H1 (cell line): ENCODE results near the gene ANKS1A. TPM values are rescaled to one million over a fixed set of nuclear protein-coding genes. Genes with fewer than 3 reads are reported as not detected.

Experiments
- CTCF ChIA-PET: fragments of 300-600 bp; sonication (Branson Sonifier 250); formaldehyde crosslinking; loops from one replicate; lab custom pipeline; 2021; ENCODE audit not compliant: partially characterized antibody; lab: Charles Lee
- POLR2A ChIA-PET: fragments of 300-600 bp; sonication (Branson Sonifier 250); formaldehyde crosslinking; loops from one replicate; lab custom pipeline; 2021; ENCODE audit warnings: inconsistent platforms; ENCODE audit not compliant: partially characterized antibody; lab: Charles Lee
- DNase-seq, 2 experiments: peaks; one replicate each; pipeline versions ENCODE4 v3.0.0 to v3.0.0-alpha.2; 2010 to 2022; ENCODE audit warnings: low spot score in 2 of 2, low read depth in 1 of 2, mixed read lengths in 1 of 2
- FAIRE-seq: peaks from 2 replicates; lab custom pipeline; 2011; peaks lifted over from hg19 to GRCh38; lab: Jason Lieb, UNC
- H2AFZ ChIP-seq: 2 replicates; pipeline ENCODE4 v1.8.1; 2012; ENCODE audit warnings: low read length, inconsistent platforms
- H2AK5ac ChIP-seq: 2 replicates; pipeline ENCODE4 v1.6.1; 2013; ENCODE audit warnings: low read depth, low read length
- H2BK120ac ChIP-seq: replicated peaks from 2 replicates; pipeline ENCODE3; 2013; ENCODE audit warnings: low read depth, low read length, inconsistent platforms
- H2BK12ac ChIP-seq: 2 replicates; pipeline ENCODE4 v1.6.1; 2013; ENCODE audit warnings: low read depth, low read length
- H2BK15ac ChIP-seq: 2 replicates; pipeline ENCODE4 v1.6.1; 2013; ENCODE audit warnings: low read length
- H2BK20ac ChIP-seq: 2 replicates; pipeline ENCODE4 v1.6.1; 2013; ENCODE audit warnings: low read length
- H2BK5ac ChIP-seq: 2 replicates; pipeline ENCODE4 v1.6.1; 2013; ENCODE audit warnings: low read depth, low read length
- H3K14ac ChIP-seq: 2 replicates; pipeline ENCODE4 v1.6.1; 2013; ENCODE audit warnings: inconsistent platforms; ENCODE audit not compliant: insufficient read length
- H3K18ac ChIP-seq: 2 replicates; pipeline ENCODE4 v1.6.1; 2013; ENCODE audit warnings: low read length; ENCODE audit errors: extremely low read depth
- H3K23ac ChIP-seq: 2 replicates; pipeline ENCODE4 v1.6.1; 2013; ENCODE audit warnings: inconsistent platforms; ENCODE audit not compliant: insufficient read length
- H3K23me2 ChIP-seq: 2 replicates; pipeline ENCODE4 v1.6.1; 2013; ENCODE audit warnings: low read depth, low read length
- H3K27ac ChIP-seq: 2 replicates; pipeline ENCODE4 v1.6.1; 2011; ENCODE audit warnings: low read depth, low read length, inconsistent platforms
- H3K27me3 ChIP-seq, 4 experiments: replicated peaks in 1 of 4; 1 replicate in 1 of 4; 2 replicates in 3 of 4; pipeline versions ENCODE4 v1.6.1 to v1.8.1; 2011 to 2013; ENCODE audit warnings: low read length in 3 of 4, mild to moderate bottlenecking in 3 of 4, inconsistent platforms in 2 of 4, mixed read lengths in 2 of 4, moderate library complexity in 1 of 4; ENCODE audit not compliant: control insufficient read depth in 3 of 4, insufficient read depth in 3 of 4; ENCODE audit errors: extremely low read depth in 1 of 4
- H3K36me3 ChIP-seq, 4 experiments: 2 replicates each; pipeline versions ENCODE4 v1.6.1 to v1.8.1; 2011 to 2013; ENCODE audit warnings: mild to moderate bottlenecking in 4 of 4, low read length in 3 of 4, moderate library complexity in 2 of 4, control low read depth in 1 of 4, inconsistent platforms in 1 of 4; ENCODE audit not compliant: insufficient read depth in 4 of 4, control insufficient read depth in 2 of 4
- H3K4ac ChIP-seq: replicated peaks from 2 replicates; pipeline ENCODE3; 2013; ENCODE audit warnings: low read length, low read depth, mixed read lengths, inconsistent platforms; ENCODE audit not compliant: insufficient read length
- H3K4me1 ChIP-seq, 4 experiments: replicated peaks in 1 of 4; 1 replicate in 1 of 4; 2 replicates in 3 of 4; pipeline versions ENCODE4 v1.6.1 to v1.8.1; 2011 to 2013; ENCODE audit warnings: low read length in 3 of 4, inconsistent platforms in 2 of 4, mixed read lengths in 1 of 4; ENCODE audit not compliant: insufficient read depth in 4 of 4, control insufficient read depth in 3 of 4
- H3K4me2 ChIP-seq, 2 experiments: 2 replicates each; pipeline versions ENCODE4 v1.6.1 to v1.8.1; 2011 to 2013; ENCODE audit warnings: low read depth in 2 of 2, low read length in 2 of 2, control low read depth in 1 of 2, inconsistent platforms in 1 of 2, mild to moderate bottlenecking in 1 of 2; ENCODE audit not compliant: insufficient read depth in 1 of 2
- H3K4me3 ChIP-seq, 4 experiments: fragments of 200-600, 300-600 bp in 1 of 4; sonication (generic), shearing (Covaris generic), sonication (Bioruptor Twin) in 1 of 4; 2 replicates each; pipeline versions ENCODE4 v1.5.1 to v1.8.1; 2011 to 2016; ENCODE audit warnings: low read length in 4 of 4, low read depth in 3 of 4, control low read depth in 2 of 4, inconsistent platforms in 2 of 4, mild to moderate bottlenecking in 2 of 4, mixed read lengths in 1 of 4, moderate library complexity in 1 of 4; ENCODE audit not compliant: insufficient read depth in 2 of 4; ENCODE audit errors: extremely low read depth in 1 of 4
- H3K56ac ChIP-seq: replicated peaks from 2 replicates; pipeline ENCODE3; 2013; ENCODE audit warnings: low read depth, mild to moderate bottlenecking, mixed read lengths, low read length, inconsistent platforms; ENCODE audit not compliant: insufficient read length
- H3K79me1 ChIP-seq: 2 replicates; pipeline ENCODE4 v1.6.1; 2013; ENCODE audit warnings: low read depth, low read length, control low read depth
- H3K79me2 ChIP-seq, 2 experiments: 2 replicates each; pipeline versions ENCODE4 v1.6.1 to v1.8.1; 2012 to 2013; ENCODE audit warnings: low read length in 2 of 2, mild to moderate bottlenecking in 2 of 2, inconsistent platforms in 1 of 2; ENCODE audit not compliant: insufficient read depth in 2 of 2, control insufficient read depth in 1 of 2
- H3K9ac ChIP-seq, 4 experiments: replicated peaks in 1 of 4; 1 replicate in 1 of 4; 2 replicates in 3 of 4; pipeline versions ENCODE4 v1.6.1 to v1.8.1; 2011 to 2013; ENCODE audit warnings: low read depth in 3 of 4, low read length in 3 of 4, control low read depth in 2 of 4, mild to moderate bottlenecking in 2 of 4, moderate library complexity in 2 of 4, inconsistent platforms in 1 of 4; ENCODE audit errors: extremely low read depth in 1 of 4
- H3K9me3 ChIP-seq, 2 experiments: 2 replicates each; pipeline versions ENCODE4 v1.6.1 to v1.8.1; 2012 to 2013; ENCODE audit warnings: mild to moderate bottlenecking in 2 of 2, moderate library complexity in 2 of 2, control low read depth in 1 of 2, inconsistent platforms in 1 of 2, low read depth in 1 of 2, low read length in 1 of 2, mixed read lengths in 1 of 2; ENCODE audit not compliant: insufficient read depth in 2 of 2
- H4K20me1 ChIP-seq, 2 experiments: replicated peaks in 1 of 2; 2 replicates each; pipeline versions ENCODE3 to v1.8.1; 2011 to 2013; ENCODE audit warnings: inconsistent platforms in 2 of 2, low read length in 2 of 2, mild to moderate bottlenecking in 1 of 2; ENCODE audit not compliant: insufficient read depth in 2 of 2, control insufficient read depth in 1 of 2
- H4K5ac ChIP-seq: 2 replicates; pipeline ENCODE4 v1.6.1; 2013; ENCODE audit warnings: low read length, low read depth, mixed read lengths, inconsistent platforms; ENCODE audit not compliant: insufficient read length
- H4K8ac ChIP-seq: 2 replicates; pipeline ENCODE4 v1.8.0; 2013; ENCODE audit warnings: mild to moderate bottlenecking, moderate library complexity, low read length, inconsistent platforms; ENCODE audit not compliant: insufficient read depth; ENCODE audit errors: extremely low read depth
- H4K91ac ChIP-seq: replicated peaks from 2 replicates; pipeline ENCODE3; 2013; ENCODE audit warnings: low read length, mixed read lengths, inconsistent platforms; ENCODE audit not compliant: insufficient read length
- CHD1 ChIP-seq: IDR thresholded peaks from 2 replicates; pipeline ENCODE4 v1.6.1; 2012; ENCODE audit warnings: low read depth, low read length, improper control_type of control experiment
- CTCF ChIP-seq, 3 experiments: IDR thresholded peaks; 1 replicate in 2 of 3; 2 replicates in 1 of 3; pipeline versions ENCODE4 v1.5.1 to v1.6.1; 2011; ENCODE audit warnings: low read length in 3 of 3, mild to moderate bottlenecking in 3 of 3, inconsistent platforms in 2 of 3, low read depth in 1 of 3, moderate library complexity in 1 of 3; ENCODE audit not compliant: insufficient read depth in 1 of 3; ENCODE audit errors: control extremely low read depth in 1 of 3
- KDM4A ChIP-seq: IDR thresholded peaks from one replicate; pipeline ENCODE4 v1.7.1; 2012; ENCODE audit warnings: low read depth, mild to moderate bottlenecking, moderate library complexity, low read length, inconsistent platforms; ENCODE audit not compliant: severe bottlenecking
- TBP ChIP-seq: IDR thresholded peaks from 2 replicates; pipeline ENCODE4 v1.6.1; 2011; ENCODE audit warnings: low read depth, low read length, improper control_type of control experiment
- TCF12 ChIP-seq: IDR thresholded peaks from 2 replicates; pipeline ENCODE4 v1.6.1; 2011; ENCODE audit warnings: low read depth, mild to moderate bottlenecking, low read length
- YY1 ChIP-seq: IDR thresholded peaks from 2 replicates; pipeline ENCODE4 v1.6.1; 2011; ENCODE audit warnings: low read depth, mild to moderate bottlenecking, low read length
- WGBS, 2 experiments: shearing (Covaris generic) in 1 of 2; methylation state at CpG; one replicate each; pipeline versions ENCODE4 v1.1.6 to v1.1.7; 2013 to 2015; ENCODE audit warnings: low lambda C conversion rate in 2 of 2, mixed read lengths in 2 of 2, inconsistent platforms in 1 of 2, low coverage in 1 of 2, missing lambda C conversion rate in 1 of 2; ENCODE audit not compliant: insufficient replicate concordance in 2 of 2, insufficient coverage in 1 of 2, insufficient read length in 1 of 2; ENCODE audit errors: extremely low coverage in 1 of 2, missing lambda C conversion rate in 1 of 2; 5-methylcytosine and 5-hydroxymethylcytosine counted together
- polyA plus RNA-seq, 7 experiments: library from polyadenylated mRNA; depleted of rRNA in 3 of 7; stranded (reverse) in 5 of 7; unstranded in 2 of 7; fragments of >200 nt in 5 of 7; fragments of 200-250 nt in 2 of 7; gene quantifications; 1 replicate in 5 of 7; 2 replicates in 1 of 7; 4 replicates in 1 of 7; pipeline versions ENCODE4 v1.2.1 to v1.2.3, GENCODE V29; 2011 to 2013; ENCODE audit warnings: missing spikeins in 2 of 7, mixed read lengths in 2 of 7
- total RNA-seq: library from RNA; stranded (reverse); fragmentation: NEBNext Ultra II Directional; extraction: Animal tissue kit (Norgen Biotek cat#: 25700); gene quantifications from 2 replicates; pipeline ENCODE4 v1.2.1, GENCODE V29; 2021

Gene ANKS1A
- total and polyA plus RNA-seq, 2 of the 8 experiments (the other 6 are each of a cell fraction or from before 2014, with no cell fraction given): 9.8 to 30.9 TPM

DNA sequence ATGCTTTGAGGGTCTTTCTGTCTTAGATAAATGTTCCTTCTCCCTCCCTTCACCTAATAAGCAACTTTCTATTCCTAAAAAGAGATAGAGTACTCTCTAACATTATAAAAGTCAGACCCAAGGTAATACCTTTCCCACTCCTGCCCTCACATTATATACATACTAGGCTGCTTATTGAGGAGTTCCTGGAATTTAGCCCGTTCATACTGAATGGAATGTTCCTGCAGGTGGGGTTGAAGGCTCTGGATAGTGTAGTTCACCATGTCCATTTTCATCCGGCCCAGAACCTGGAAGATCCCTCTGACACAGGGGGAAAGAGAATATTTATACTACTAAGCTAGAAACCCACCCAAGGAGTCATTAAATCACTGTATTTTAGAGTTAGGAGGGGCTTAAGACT is 231.7 kb downstream of the ANKS1A start:
- Histone ChIP-seq H4K91ac (no peak overlapping the region), H3K27me3 (no peaks in the 10 kb centered on the region), H3K23ac (no peak overlapping the region), H4K20me1 (no peaks in the 10 kb centered on the region), H3K9me3 (peaks cover 0 to 4% of the 10 kb centered on the region in 2 experiments; a peak in 1 of 4 replicates), H3K4ac (no peak overlapping the region), H3K36me3 (no peaks in the 10 kb centered on the region), H3K79me2 (no peaks in the 10 kb centered on the region), H4K5ac (no peak overlapping the region), H3K18ac (no peak overlapping the region), H2BK15ac (no peak overlapping the region), H3K79me1 (no peaks in the 10 kb centered on the region), H3K4me2 (no peak overlapping the region), H3K56ac (no peak overlapping the region), H2BK120ac (no peak overlapping the region), H3K4me3 (no peak overlapping the region), H4K8ac (no peak overlapping the region), H2AK5ac (no peak overlapping the region), H3K14ac (no peak overlapping the region), H3K4me1 (no peaks in the 10 kb centered on the region), H3K23me2 (no peaks in the 10 kb centered on the region), H2BK20ac (no peak overlapping the region), H2BK5ac (no peak overlapping the region), H3K27ac (no peak overlapping the region), H3K9ac (no peak overlapping the region), H2BK12ac (no peak overlapping the region), H2AFZ (no peak overlapping the region)
- CTCF ChIA-PET: interaction anchor here (0.6 to 0.8 kb wide), 3 partner anchors 13 to 251 kb away, joined by 3 to 5 read pairs (median 4); no protein-coding TSS in a partner anchor
- no peak for DNase-seq
- no peak for FAIRE-seq
- WGBS, 2 experiments: 91% methylated on average over 2 of the region's 2 CpGs; no CpG with 5 or more reads in 1 of the 2 experiments
- POLR2A ChIA-PET: no interaction called here
- TF ChIP-seq TBP: no peak
- no peak for TF ChIP-seq KDM4A
- no peak for TF ChIP-seq TCF12
- TF ChIP-seq YY1: no peak
- TF ChIP-seq CHD1: no peak
- no peak for TF ChIP-seq CTCF (IDR thresholded peaks at IDR 0.05; ENCODE audit: control extremely low read depth in 1 of 3, insufficient read depth in 1 of 3, low read depth in 1 of 3, low read length in 3 of 3)
